Epithelial cell of prostate (primary cell): ENCODE measurements around the gene TCERG1.

ENCODE experiments used
- DNase-seq: peaks from one replicate; pipeline ENCODE4 v3.0.0-alpha.2; 2011; ENCODE audit warnings: low read depth, low spot score
- H3K27ac ChIP-seq: fragments of 450-650 bp; 2 replicates; pipeline ENCODE4 v1.5.1; 2017; ENCODE audit warnings: mild to moderate bottlenecking

The TCERG1 gene

DNA sequence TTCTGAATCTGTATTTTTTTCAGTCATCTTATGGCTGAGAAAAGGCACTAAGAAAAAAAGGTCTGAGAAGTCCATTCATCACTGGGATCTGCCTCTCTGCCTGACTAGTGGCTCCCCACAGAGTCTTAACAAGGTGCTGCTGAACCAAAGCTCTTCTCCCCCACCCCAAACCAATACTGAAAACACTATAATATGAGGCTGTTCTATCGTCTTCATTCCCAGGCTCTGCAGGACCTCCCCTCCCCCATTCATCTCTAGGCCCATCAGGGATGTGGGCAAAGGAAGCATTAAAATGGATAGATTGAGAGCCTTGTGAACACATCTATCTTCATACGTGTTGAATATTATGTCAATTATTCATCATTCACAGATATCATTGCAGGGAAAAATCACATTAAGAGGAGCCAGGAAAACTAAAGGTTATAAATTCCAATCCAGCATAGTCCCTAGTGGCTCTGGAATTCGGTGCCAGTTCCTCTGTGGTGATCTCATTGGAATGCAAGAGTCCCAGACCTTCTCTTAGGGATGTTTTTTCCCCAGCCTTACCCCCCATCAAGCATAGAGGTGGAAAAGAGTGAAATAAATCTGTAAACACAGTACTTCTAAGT, 113.2 kb downstream of the TCERG1 start:
- DNase-seq: no peak
- no peak overlapping the region for H3K27ac ChIP-seq
